Neural crest cell (in vitro differentiated cells): ENCODE data around the gene THEM5. TPM values are rescaled to one million over a fixed set of nuclear protein-coding genes. Genes with fewer than 3 reads are reported as not detected.

Experiments
- DNase-seq: peaks from one replicate; pipeline ENCODE4 v3.0.0; 2021; ENCODE audit warnings: low read depth, mixed read lengths, low spot score
- H3K27ac Mint-ChIP-seq: one replicate; pipeline ENCODE4 v1.8.0; 2021; ENCODE audit warnings: mild to moderate bottlenecking, mixed read lengths; ENCODE audit not compliant: unreplicated experiment
- H3K27me3 Mint-ChIP-seq: 2 replicates; pipeline ENCODE4 v1.8.0; 2021; ENCODE audit warnings: low read depth, mild to moderate bottlenecking, mixed read lengths
- H3K36me3 Mint-ChIP-seq: 2 replicates; pipeline ENCODE4 v1.8.0; 2021; ENCODE audit warnings: low read depth, mild to moderate bottlenecking, mixed read lengths
- H3K4me1 Mint-ChIP-seq: 2 replicates; pipeline ENCODE4 v1.8.0; 2021; ENCODE audit warnings: mixed read lengths
- H3K4me3 Mint-ChIP-seq: one replicate; pipeline ENCODE4 v1.8.0; 2021; ENCODE audit warnings: mild to moderate bottlenecking, mixed read lengths
- H3K9me3 Mint-ChIP-seq: 2 replicates; pipeline ENCODE4 v1.8.0; 2021; ENCODE audit warnings: mixed read lengths
- CTCF ChIP-seq: fragments of 200-600 bp; sonication (generic); conservative IDR thresholded peaks from 2 replicates; pipeline ENCODE4 v1.5.0; 2021; ENCODE audit warnings: antibody characterized with exemption, mild to moderate bottlenecking
- total RNA-seq: library from RNA; stranded (reverse); gene quantifications from 2 replicates; pipeline ENCODE4 v1.2.1, GENCODE V29; 2021

Gene THEM5
- total RNA-seq, 1 donor from 2014 or later = not detected

- H3K4me1 Mint-ChIP-seq = peaks cover 20% of the 10 kb centered on the region
- DNase-seq = no peak
- H3K27me3 Mint-ChIP-seq = peaks cover 48% of the 10 kb centered on the region
- TF ChIP-seq CTCF = no peak
- no peak overlapping the region for H3K27ac Mint-ChIP-seq
- no peak overlapping the region for H3K4me3 Mint-ChIP-seq
- no peaks in the 10 kb centered on the region for H3K36me3 Mint-ChIP-seq
- no peaks in the 10 kb centered on the region for H3K9me3 Mint-ChIP-seq
Observed at GRCh38 chr1:151835596-151835995, 17.9 kb downstream of the THEM5 start.

GRCh38 chr1:151834239-151834638 lies 19.3 kb downstream of the THEM5 start:
- Mint-ChIP-seq H3K27ac (no peak overlapping the region), H3K36me3 (no peaks in the 10 kb centered on the region), H3K9me3 (no peaks in the 10 kb centered on the region), H3K4me3 (no peak overlapping the region), H3K27me3 (peaks cover 35% of the 10 kb centered on the region), H3K4me1 (peaks cover 22% of the 10 kb centered on the region)
- no peak for DNase-seq
- TF ChIP-seq CTCF = no peak

- H3K36me3 Mint-ChIP-seq = no peaks in the 10 kb centered on the region
- no peak overlapping the region for H3K4me3 Mint-ChIP-seq
- H3K9me3 Mint-ChIP-seq = no peaks in the 10 kb centered on the region
- DNase-seq = no peak
- no peak for TF ChIP-seq CTCF
- H3K27ac Mint-ChIP-seq = peak overlapping the region; percentile 40
- peaks cover 31% of the 10 kb centered on the region for H3K4me1 Mint-ChIP-seq
- peaks cover 32% of the 10 kb centered on the region for H3K27me3 Mint-ChIP-seq
Observed at GRCh38 chr1:151833172-151833900, 20.2 kb downstream of the THEM5 start.

- TF ChIP-seq CTCF = no peak
- no peak for DNase-seq
- peaks cover 37% of the 10 kb centered on the region for H3K4me1 Mint-ChIP-seq
- H3K27ac Mint-ChIP-seq = peak overlapping the region; percentile 75
- H3K9me3 Mint-ChIP-seq = no peaks in the 10 kb centered on the region
- no peaks in the 10 kb centered on the region for H3K36me3 Mint-ChIP-seq
- peaks cover 26% of the 10 kb centered on the region for H3K27me3 Mint-ChIP-seq
- no peak overlapping the region for H3K4me3 Mint-ChIP-seq
Observed at GRCh38 chr1:151832318-151832980, 21.1 kb downstream of the THEM5 start.

GRCh38 chr1:151831605-151832004 lies 21.9 kb downstream of the THEM5 start, which contains the start of gene RORC:
RORC (minus strand) TSS chr1:151831802; CDS start chr1:151831764, 38 bp downstream.
- H3K27ac Mint-ChIP-seq = peak within 1 kb of the TSS; percentile 75
- H3K27me3 Mint-ChIP-seq = peaks cover 18% of the 10 kb centered on the region
- no peak for TF ChIP-seq CTCF
- H3K4me3 Mint-ChIP-seq = no peak within 1 kb of the TSS
- no peak for DNase-seq
- H3K36me3 Mint-ChIP-seq = no peaks in the 10 kb centered on the region
- H3K4me1 Mint-ChIP-seq = peaks cover 36% of the 10 kb centered on the region
- H3K9me3 Mint-ChIP-seq = no peaks in the 10 kb centered on the region
